ENCODE results near the gene ASH1L. TPM values are rescaled to one million over a fixed set of nuclear protein-coding genes. Genes with fewer than 3 reads are reported as not detected.
"Not testable (repeated sequence)": the region's sequence is repeated elsewhere in the genome, so short reads cannot be mapped to it uniquely, and the experiment has no call there.

Gene ASH1L
- total RNA-seq, 1 experiment from 2014 or later = 71.8 TPM

- Mint-ChIP-seq H3K9me3 (ENCODE audit: low read depth, unreplicated experiment) (no peaks in the 10 kb centered on the region), H3K4me1 (ENCODE audit: low read depth, unreplicated experiment) (peaks cover 22% of the 10 kb centered on the region), H3K27me3 (ENCODE audit: unreplicated experiment) (no peaks in the 10 kb centered on the region), H3K36me3 (ENCODE audit: insufficient read depth, unreplicated experiment) (no peaks in the 10 kb centered on the region), H3K4me3 (ENCODE audit: low read depth, unreplicated experiment) (no peak overlapping the region), H3K27ac (ENCODE audit: unreplicated experiment) (no peak overlapping the region)
- TF ChIP-seq, protein P1, sequence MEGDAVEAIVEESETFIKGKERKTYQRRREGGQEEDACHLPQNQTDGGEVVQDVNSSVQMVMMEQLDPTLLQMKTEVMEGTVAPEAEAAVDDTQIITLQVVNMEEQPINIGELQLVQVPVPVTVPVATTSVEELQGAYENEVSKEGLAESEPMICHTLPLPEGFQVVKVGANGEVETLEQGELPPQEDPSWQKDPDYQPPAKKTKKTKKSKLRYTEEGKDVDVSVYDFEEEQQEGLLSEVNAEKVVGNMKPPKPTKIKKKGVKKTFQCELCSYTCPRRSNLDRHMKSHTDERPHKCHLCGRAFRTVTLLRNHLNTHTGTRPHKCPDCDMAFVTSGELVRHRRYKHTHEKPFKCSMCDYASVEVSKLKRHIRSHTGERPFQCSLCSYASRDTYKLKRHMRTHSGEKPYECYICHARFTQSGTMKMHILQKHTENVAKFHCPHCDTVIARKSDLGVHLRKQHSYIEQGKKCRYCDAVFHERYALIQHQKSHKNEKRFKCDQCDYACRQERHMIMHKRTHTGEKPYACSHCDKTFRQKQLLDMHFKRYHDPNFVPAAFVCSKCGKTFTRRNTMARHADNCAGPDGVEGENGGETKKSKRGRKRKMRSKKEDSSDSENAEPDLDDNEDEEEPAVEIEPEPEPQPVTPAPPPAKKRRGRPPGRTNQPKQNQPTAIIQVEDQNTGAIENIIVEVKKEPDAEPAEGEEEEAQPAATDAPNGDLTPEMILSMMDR (IDR thresholded peaks at IDR 0.05; ENCODE audit: unreplicated experiment) = no peak
- intact Hi-C loops (cut with micrococcal nuclease; ENCODE audit: unreplicated experiment) = no loop called here
- no TSS peak for BruUV-seq (replicated peaks)
- peak; percentile 9 for DNase-seq
- CTCF ChIA-PET = interaction anchor here (0.6 to 1.4 kb wide), 8 partner anchors 11 to 253 kb away, joined by 3 to 6 read pairs (median 4); no protein-coding TSS in a partner anchor
Observed at GRCh38 chr1:155504207-155504606, 58.4 kb downstream of the ASH1L start.

DNA sequence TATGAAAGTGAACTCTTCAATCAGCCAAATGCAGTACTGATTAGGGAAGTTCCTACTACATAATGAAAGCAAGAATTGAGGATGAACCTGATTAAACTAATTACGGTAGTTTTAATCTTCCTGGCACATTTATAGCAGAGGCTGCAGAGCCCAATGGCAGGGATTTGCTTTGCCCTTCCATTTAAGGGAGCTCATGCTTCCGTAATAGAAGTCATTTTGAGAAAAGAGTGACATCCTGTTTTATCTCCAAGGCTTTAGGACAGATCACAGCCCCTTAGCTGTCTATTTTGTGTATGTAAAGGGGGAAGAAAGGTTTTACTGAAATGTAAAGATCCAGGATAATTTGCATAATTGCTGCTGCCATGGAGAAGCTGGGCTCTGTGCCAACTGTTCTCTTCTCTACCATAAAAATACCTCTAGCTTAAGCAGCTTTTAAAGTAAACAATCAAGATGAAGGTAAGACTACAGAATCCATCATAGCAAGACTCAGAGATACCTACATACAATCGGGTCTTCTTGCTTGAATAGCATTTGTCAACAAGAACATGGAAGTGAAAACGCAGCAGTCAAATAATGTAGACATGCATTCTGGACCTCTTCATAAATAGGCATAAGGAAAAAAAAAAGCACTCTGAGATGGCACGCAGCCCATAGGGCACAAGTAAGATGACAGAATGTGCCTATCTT, 62.5 kb downstream of the ASH1L start:
- CTCF ChIA-PET = no interaction called here
- no TSS peak for BruUV-seq (replicated peaks)
- no peak for DNase-seq
- Mint-ChIP-seq H3K27ac (ENCODE audit: unreplicated experiment) (no peak overlapping the region), H3K4me1 (ENCODE audit: low read depth, unreplicated experiment) (peaks cover 22% of the 10 kb centered on the region), H3K4me3 (ENCODE audit: low read depth, unreplicated experiment) (no peak overlapping the region), H3K27me3 (ENCODE audit: unreplicated experiment) (no peaks in the 10 kb centered on the region), H3K9me3 (ENCODE audit: low read depth, unreplicated experiment) (no peaks in the 10 kb centered on the region), H3K36me3 (ENCODE audit: insufficient read depth, unreplicated experiment) (peaks cover 7% of the 10 kb centered on the region)
- TF ChIP-seq, protein P1 (IDR thresholded peaks at IDR 0.05; ENCODE audit: unreplicated experiment) = no peak
- intact Hi-C loops (cut with micrococcal nuclease; ENCODE audit: unreplicated experiment) = no loop called here

DNA sequence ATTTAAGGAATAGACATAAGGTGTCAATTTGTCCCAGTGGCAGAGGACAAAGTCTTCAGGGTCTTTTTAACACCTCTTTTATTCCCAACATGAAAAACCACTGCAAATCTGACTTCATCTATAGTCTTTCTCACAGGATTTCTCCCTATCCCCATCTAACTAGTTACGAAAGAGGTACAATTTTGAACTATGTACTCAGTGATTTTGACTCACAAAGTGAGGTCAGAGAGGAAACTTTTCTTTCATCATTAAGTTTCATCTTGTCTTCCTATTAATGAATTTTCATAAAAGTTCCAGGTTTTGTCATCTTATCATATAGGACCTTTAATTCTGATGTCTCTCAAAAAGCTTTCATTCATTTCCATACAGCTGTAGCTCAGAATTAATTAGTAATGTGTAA, 63.3 kb downstream of the ASH1L start:
- H3K27ac Mint-ChIP-seq (ENCODE audit: unreplicated experiment) = no peak overlapping the region
- CTCF ChIA-PET = interaction anchor here (0.5 kb wide), 1 partner anchor 60 kb away, joined by 3 read pairs; no protein-coding TSS in a partner anchor

GRCh38 chr1:155493595-155493994, 69.0 kb downstream of the ASH1L start:
- H3K4me3 Mint-ChIP-seq (ENCODE audit: low read depth, unreplicated experiment); DNase-seq; H3K9me3 Mint-ChIP-seq (ENCODE audit: low read depth, unreplicated experiment); H3K4me1 Mint-ChIP-seq (ENCODE audit: low read depth, unreplicated experiment); H3K27me3 Mint-ChIP-seq (ENCODE audit: unreplicated experiment); intact Hi-C loops (cut with micrococcal nuclease; ENCODE audit: unreplicated experiment); BruUV-seq (replicated peaks); H3K27ac Mint-ChIP-seq (ENCODE audit: unreplicated experiment): not testable (repeated sequence)
- CTCF ChIA-PET = interaction anchor here (1.3 kb wide), 1 partner anchor 11 kb away, joined by 3 read pairs; no protein-coding TSS in a partner anchor
- H3K36me3 Mint-ChIP-seq (ENCODE audit: insufficient read depth, unreplicated experiment) = peaks cover 14% of the 10 kb centered on the region

More for the DNA sequence above, 63.3 kb downstream of the ASH1L start:
- no TSS peak for BruUV-seq (replicated peaks)
- H3K27me3 Mint-ChIP-seq (ENCODE audit: unreplicated experiment) = no peaks in the 10 kb centered on the region
- intact Hi-C loops (cut with micrococcal nuclease; ENCODE audit: unreplicated experiment) = no loop called here
- DNase-seq = no peak
- H3K4me1 Mint-ChIP-seq (ENCODE audit: low read depth, unreplicated experiment) = peaks cover 22% of the 10 kb centered on the region
- TF ChIP-seq, protein P1 (IDR thresholded peaks at IDR 0.05; ENCODE audit: unreplicated experiment) = no peak
- peaks cover 7% of the 10 kb centered on the region for H3K36me3 Mint-ChIP-seq (ENCODE audit: insufficient read depth, unreplicated experiment)
- H3K9me3 Mint-ChIP-seq (ENCODE audit: low read depth, unreplicated experiment) = no peaks in the 10 kb centered on the region
- no peak overlapping the region for H3K4me3 Mint-ChIP-seq (ENCODE audit: low read depth, unreplicated experiment)

DNA sequence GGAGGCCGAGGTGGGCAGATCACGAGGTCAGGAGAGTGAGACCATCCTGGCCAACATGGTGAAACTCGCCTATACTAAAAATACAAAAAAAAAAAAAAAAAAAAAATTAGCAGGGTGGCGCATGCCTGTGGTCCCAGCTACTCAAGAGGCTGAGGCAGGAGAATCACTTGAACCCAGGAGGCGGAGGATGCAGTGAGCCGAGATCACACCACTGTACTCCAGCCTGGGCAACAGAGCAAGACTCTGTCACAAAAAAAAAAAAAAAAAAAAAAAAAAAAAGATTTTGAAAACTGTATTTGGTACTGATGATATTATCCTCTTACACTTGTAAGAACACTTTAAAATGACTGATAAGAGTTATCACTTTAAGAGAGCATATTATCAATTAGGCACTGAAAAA, 74.2 kb downstream of the ASH1L start:
- peaks cover 14% of the 10 kb centered on the region for H3K36me3 Mint-ChIP-seq (ENCODE audit: insufficient read depth, unreplicated experiment)
- H3K27me3 Mint-ChIP-seq (ENCODE audit: unreplicated experiment); H3K4me1 Mint-ChIP-seq (ENCODE audit: low read depth, unreplicated experiment); intact Hi-C loops (cut with micrococcal nuclease; ENCODE audit: unreplicated experiment); H3K4me3 Mint-ChIP-seq (ENCODE audit: low read depth, unreplicated experiment); BruUV-seq (replicated peaks); DNase-seq; H3K9me3 Mint-ChIP-seq (ENCODE audit: low read depth, unreplicated experiment); H3K27ac Mint-ChIP-seq (ENCODE audit: unreplicated experiment): not testable (repeated sequence)
- CTCF ChIA-PET = interaction anchor here (0.7 kb wide), 1 partner anchor 92 kb away, joined by 5 read pairs; no protein-coding TSS in a partner anchor
